ENCODE measurements around the gene MMEL1.

Gene MMEL1

GRCh38 chr1:2642560-2643413 lies 10.0 kb upstream of the MMEL1 start:
- DNase-seq = peak; percentile 96

- DNase-seq = no peak
Observed at GRCh38 chr1:2642131-2642559, 9.3 kb upstream of the MMEL1 start.

- no peak for DNase-seq
Observed at GRCh38 chr1:2641381-2642130, 8.7 kb upstream of the MMEL1 start.

- DNase-seq = no peak
Observed at GRCh38 chr1:2640626-2641025, 7.8 kb upstream of the MMEL1 start.

GRCh38 chr1:2639607-2640521 lies 7.0 kb upstream of the MMEL1 start:
- DNase-seq = peak; percentile 31

- DNase-seq = no peak
Observed at GRCh38 chr1:2639203-2639602, 6.4 kb upstream of the MMEL1 start.

GRCh38 chr1:2638466-2639115 lies 5.8 kb upstream of the MMEL1 start:
- DNase-seq = no peak

- DNase-seq = no peak
Observed at GRCh38 chr1:2637442-2638145, 4.8 kb upstream of the MMEL1 start.

GRCh38 chr1:2636733-2637132 lies 3.9 kb upstream of the MMEL1 start:
- DNase-seq = no peak

- no peak for DNase-seq
Observed at GRCh38 chr1:2635361-2636010, 2.7 kb upstream of the MMEL1 start.

- DNase-seq = no peak
Observed at GRCh38 chr1:2633936-2634491, 1.2 kb upstream of the MMEL1 start.

GRCh38 chr1:2633366-2633935 lies 635 bp upstream of the MMEL1 start:
- DNase-seq = no peak

- no peak for DNase-seq
Observed at GRCh38 chr1:2632051-2632430, 775 bp downstream of the MMEL1 start.

- no peak for DNase-seq
Observed at GRCh38 chr1:2631136-2632050, 1.4 kb downstream of the MMEL1 start.

- DNase-seq = no peak
Observed at GRCh38 chr1:2630498-2631135, 2.2 kb downstream of the MMEL1 start.

GRCh38 chr1:2629627-2630497 lies 3.0 kb downstream of the MMEL1 start:
- no peak for DNase-seq

- no peak for DNase-seq
Observed at GRCh38 chr1:2628933-2629626, 3.7 kb downstream of the MMEL1 start.
